Measurements from ENCODE around the gene SERINC2.

Gene SERINC2

DNA sequence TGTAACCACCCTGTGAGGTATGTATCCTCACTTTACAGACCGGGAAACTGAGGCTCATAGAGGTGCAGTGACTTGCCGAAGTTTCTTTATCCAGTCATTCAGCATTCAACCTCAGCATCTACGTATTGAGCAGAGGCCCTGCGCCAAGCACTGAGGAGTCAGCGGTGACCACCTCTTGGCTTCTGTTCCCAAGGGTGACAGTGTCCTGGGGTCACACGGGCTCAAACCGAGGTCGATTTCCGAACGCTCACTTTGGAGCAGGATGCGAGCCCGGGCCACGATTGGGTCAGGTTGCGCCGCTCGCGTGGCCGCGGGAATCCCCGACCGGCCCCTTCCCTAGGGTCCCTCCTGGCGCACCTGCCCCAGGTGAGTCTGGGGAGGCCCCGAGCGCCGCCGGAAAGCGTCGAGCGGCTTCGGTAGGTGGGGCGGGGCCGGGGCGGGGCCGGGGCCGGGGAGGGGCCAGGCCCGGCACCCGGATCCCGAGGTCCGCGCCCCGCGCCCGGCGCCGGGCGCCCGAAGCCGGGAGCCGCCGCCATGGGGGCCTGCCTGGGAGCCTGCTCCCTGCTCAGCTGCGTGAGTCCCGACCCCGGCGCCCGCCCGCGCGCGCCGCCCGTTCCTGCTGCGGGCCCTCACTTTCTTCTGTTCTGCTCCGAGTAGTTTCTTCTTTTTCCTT, at the start of gene SERINC2:
SERINC2 (plus strand) TSS at position 482 of the 673 bp plus-strand sequence; CDS start at position 535, 53 bp downstream.
- TF ChIP-seq GATA2 (IDR thresholded peaks at IDR 0.05; ENCODE audit: low read depth, low read length) (no peak), GATA3 (IDR thresholded peaks at IDR 0.05; ENCODE audit: low read depth, low read length) (no peak)

- no peak for TF ChIP-seq GATA2 (IDR thresholded peaks at IDR 0.05; ENCODE audit: low read depth, low read length)
Measured at GRCh38 chr1:31364561-31365250, 48.3 kb upstream of the SERINC2 start.

DNA sequence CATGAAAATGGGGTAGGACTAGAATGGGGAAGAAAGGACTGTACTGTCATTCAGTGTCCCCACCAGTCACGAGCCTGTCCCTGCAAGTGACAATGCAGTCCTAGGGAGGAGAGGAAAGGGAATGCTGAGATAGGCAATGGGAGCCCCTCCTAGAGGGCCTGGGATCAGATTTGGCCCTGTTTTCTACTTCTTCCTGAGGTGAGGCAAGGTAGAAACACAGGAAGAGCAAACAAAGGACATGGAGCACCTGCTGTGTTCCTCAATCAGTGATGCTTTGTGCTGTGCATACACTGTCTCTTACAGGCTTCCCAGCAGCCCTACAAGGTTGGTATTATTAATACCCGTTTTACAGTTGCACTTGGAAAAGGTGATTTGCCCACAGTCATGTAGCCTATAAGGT, 46.2 kb upstream of the SERINC2 start:
- TF ChIP-seq GATA2 (IDR thresholded peaks at IDR 0.05; ENCODE audit: low read depth, low read length) (no peak), GATA3 (IDR thresholded peaks at IDR 0.05; ENCODE audit: low read depth, low read length) (no peak)

- TF ChIP-seq GATA2 (IDR thresholded peaks at IDR 0.05; ENCODE audit: low read depth, low read length) (no peak), GATA3 (IDR thresholded peaks at IDR 0.05; ENCODE audit: low read depth, low read length) (no peak)
Measured at GRCh38 chr1:31368611-31369107, 44.4 kb upstream of the SERINC2 start.

GRCh38 chr1:31370021-31370420, 43.0 kb upstream of the SERINC2 start:
- TF ChIP-seq GATA2 (IDR thresholded peaks at IDR 0.05; ENCODE audit: low read depth, low read length) (no peak), GATA3 (IDR thresholded peaks at IDR 0.05; ENCODE audit: low read depth, low read length) (no peak)

DNA sequence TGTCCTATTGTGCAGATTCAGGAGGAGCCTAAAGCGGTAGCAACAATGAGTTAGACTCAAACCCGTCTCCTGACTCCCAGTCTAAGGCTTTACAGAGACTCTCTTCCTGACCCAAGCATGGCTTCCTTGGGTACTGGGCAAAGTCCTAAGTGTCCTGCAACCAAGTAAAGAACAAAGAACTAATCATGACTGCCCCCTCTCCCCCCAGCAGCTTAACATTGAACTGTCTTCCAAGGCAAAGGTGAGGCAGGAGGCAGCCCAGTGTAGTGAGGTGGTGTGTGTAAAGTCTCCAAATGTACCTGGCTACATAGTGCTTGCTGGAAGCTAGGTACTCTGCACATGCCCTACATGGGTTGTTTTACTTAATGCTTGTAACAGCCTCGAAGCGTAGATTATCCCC, 42.4 kb upstream of the SERINC2 start:
- TF ChIP-seq GATA2 (IDR thresholded peaks at IDR 0.05; ENCODE audit: low read depth, low read length) = no peak
- TF ChIP-seq GATA3 (IDR thresholded peaks at IDR 0.05; ENCODE audit: low read depth, low read length) = no peak

- TF ChIP-seq GATA2 (IDR thresholded peaks at IDR 0.05; ENCODE audit: low read depth, low read length) (no peak), GATA3 (IDR thresholded peaks at IDR 0.05; ENCODE audit: low read depth, low read length) (no peak)
Measured at GRCh38 chr1:31371121-31371959, 41.7 kb upstream of the SERINC2 start.

DNA sequence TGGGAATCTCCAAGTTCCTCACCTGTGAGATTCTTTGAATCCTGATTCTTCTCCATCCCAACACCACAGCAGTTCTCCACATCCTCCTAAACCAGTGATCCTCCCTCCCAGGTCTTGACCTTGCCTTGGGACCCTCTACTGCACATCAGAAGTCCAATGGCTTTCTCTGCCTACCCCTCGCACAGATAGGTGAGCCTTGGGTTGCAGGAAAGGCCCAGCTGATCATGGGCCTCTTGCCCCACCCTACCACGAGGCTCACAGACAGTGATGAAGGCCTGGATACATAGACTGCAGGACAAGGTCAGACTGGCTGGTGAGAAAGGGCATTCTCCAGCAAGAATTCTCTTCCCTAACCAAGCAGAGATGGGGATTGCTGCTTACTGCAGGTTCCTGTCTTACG, 41.0 kb upstream of the SERINC2 start:
- TF ChIP-seq GATA2 (IDR thresholded peaks at IDR 0.05; ENCODE audit: low read depth, low read length) = no peak
- TF ChIP-seq GATA3 (IDR thresholded peaks at IDR 0.05; ENCODE audit: low read depth, low read length) = no peak

- TF ChIP-seq GATA3 (IDR thresholded peaks at IDR 0.05; ENCODE audit: low read depth, low read length) (no peak), GATA2 (IDR thresholded peaks at IDR 0.05; ENCODE audit: low read depth, low read length) (no peak)
Measured at GRCh38 chr1:31372751-31373055, 40.3 kb upstream of the SERINC2 start.

GRCh38 chr1:31373056-31373896, 39.7 kb upstream of the SERINC2 start, which contains the start of gene FABP3:
TSS of gene FABP3 (minus strand) at chr1:31373076. CDS start at chr1:31373014, 62 bp downstream.
- TF ChIP-seq GATA2 (IDR thresholded peaks at IDR 0.05; ENCODE audit: low read depth, low read length) (no peak), GATA3 (IDR thresholded peaks at IDR 0.05; ENCODE audit: low read depth, low read length) (no peak)

GRCh38 chr1:31373897-31374486, 39.0 kb upstream of the SERINC2 start:
- TF ChIP-seq GATA2 (IDR thresholded peaks at IDR 0.05; ENCODE audit: low read depth, low read length) (no peak), GATA3 (IDR thresholded peaks at IDR 0.05; ENCODE audit: low read depth, low read length) (no peak)

DNA sequence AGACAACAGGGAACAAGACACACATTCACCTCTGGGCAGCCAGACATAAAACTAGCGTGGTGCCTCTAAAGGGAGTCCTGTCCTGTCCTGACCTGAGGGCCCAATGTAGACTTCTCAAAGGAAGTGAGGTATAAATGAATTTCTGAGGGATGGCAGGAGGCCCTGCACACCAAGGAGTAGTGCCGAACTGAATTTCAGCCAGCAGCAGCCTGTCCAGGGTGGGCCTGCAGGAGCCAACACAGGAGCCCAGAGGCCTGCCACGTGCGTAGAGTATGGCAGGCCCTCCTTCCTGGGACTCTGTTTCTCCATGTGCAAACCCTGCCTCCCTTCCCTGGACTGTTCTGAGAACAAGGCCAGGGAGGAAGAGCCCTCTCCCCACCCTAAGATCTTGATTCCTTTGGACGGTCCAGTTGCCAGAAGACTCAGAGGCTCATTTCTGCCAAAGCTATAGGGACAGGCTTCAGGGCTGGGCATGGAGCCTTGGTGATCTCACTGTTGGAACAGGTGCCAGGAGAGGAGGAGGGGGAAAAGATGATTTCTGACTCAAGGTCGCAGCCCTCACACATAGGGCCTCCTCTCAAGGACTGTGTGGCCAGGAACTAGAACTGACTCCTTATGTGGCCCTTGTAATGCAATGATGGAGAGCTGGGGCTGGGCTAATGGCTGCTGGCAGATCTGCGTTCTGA, 38.4 kb upstream of the SERINC2 start:
- TF ChIP-seq GATA3 (IDR thresholded peaks at IDR 0.05; ENCODE audit: low read depth, low read length) (no peak), GATA2 (IDR thresholded peaks at IDR 0.05; ENCODE audit: low read depth, low read length) (no peak)
